Breast epithelium (tissue), 3 donors: ENCODE results near the gene ROR1.
A peak's percentile ranks its signal among the peaks of the same experiment; 100 is the strongest.

Experiments used
- CTCF ChIP-seq, 3 donors: fragments of 450-650 bp; IDR thresholded peaks; one replicate each; pipeline ENCODE4 v1.5.1; 2016 to 2017; ENCODE audit warnings: antibody characterized with exemption in 3 of 3, mild to moderate bottlenecking in 3 of 3, moderate library complexity in 3 of 3
- POLR2A ChIP-seq: fragments of 450-650 bp; IDR thresholded peaks from one replicate; pipeline ENCODE4 v1.6.1; 2016; ENCODE audit warnings: antibody characterized with exemption, mild to moderate bottlenecking, moderate library complexity
- POLR2AphosphoS5 ChIP-seq, 3 donors: sonication (generic); formaldehyde crosslinking; IDR thresholded peaks; one replicate each; pipeline ENCODE4 v1.6.1; 2017; ENCODE audit warnings: antibody characterized with exemption in 3 of 3

GRCh38 chr1:63935143-63935542 lies 161.3 kb downstream of the ROR1 start:
- TF ChIP-seq CTCF (IDR thresholded peaks at IDR 0.05) (peak in 1 of 3 donors; percentile 10), POLR2AphosphoS5 (IDR thresholded peaks at IDR 0.05) (no peak), POLR2A (no peak)
